Loucy (cell line): ENCODE measurements around the gene SGK1.

ENCODE experiments used
- CTCF ChIP-seq: fragments of 200-600 bp; sonication (generic); conservative IDR thresholded peaks from 2 replicates; pipeline ENCODE4 v1.5.1; 2014; ENCODE audit warnings: mild to moderate bottlenecking, antibody characterized with exemption, low read length
- EZH2phosphoT487 ChIP-seq: fragments of 200-600 bp; IDR thresholded peaks from 2 replicates; pipeline ENCODE4 v1.6.1; 2018; ENCODE audit warnings: antibody characterized with exemption, mild to moderate bottlenecking, moderate library complexity, borderline replicate concordance

- TF ChIP-seq CTCF (peak; percentile 32; the same call in 1 of the 2 replicates), EZH2phosphoT487 (no peak)
Observed at GRCh38 chr6:134328138-134328537, 10.2 kb upstream of the SGK1 start.
